HT1080 (cell line): ENCODE measurements around the gene KDR. TPM values are rescaled to one million over a fixed set of nuclear protein-coding genes. Genes with fewer than 3 reads are reported as not detected.

ENCODE experiments used
- DNase-seq: peaks from one replicate; pipeline ENCODE4 v3.0.0-alpha.2; 2015; ENCODE audit warnings: low read depth
- small RNA-seq: library from RNA; depleted of rRNA; stranded (forward); fragments of <200 nt; gene quantifications from one replicate; pipeline ENCODE3, GENCODE V24; 2014
- total RNA-seq: library from RNA; depleted of rRNA; stranded (reverse); fragments of >200 nt; shearing (Covaris generic); gene quantifications from 2 replicates; pipeline ENCODE4 v1.2.3, GENCODE V29; 2014; rRNA removed

KDR gene
- total RNA-seq, 1 experiment from 2014 or later = 0.58 TPM

DNA sequence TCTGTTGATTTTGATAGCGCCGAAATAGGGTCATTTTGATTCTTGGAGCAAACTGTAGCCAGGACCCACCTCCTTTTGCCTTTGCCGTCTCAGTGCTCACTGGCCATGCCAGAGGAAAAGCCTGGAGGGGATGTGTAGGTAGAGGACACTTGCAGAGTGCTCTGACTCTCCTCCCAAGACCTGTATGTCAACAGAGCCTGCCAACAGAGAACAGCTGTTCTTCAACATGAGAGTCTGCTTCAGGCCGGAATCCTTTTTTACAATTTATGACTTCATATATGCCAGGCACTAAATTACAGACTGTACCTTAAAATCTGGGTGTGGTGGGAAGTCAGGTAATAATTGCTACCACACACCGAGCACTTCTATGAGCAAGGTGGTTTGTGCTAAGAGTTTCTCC lies 94.2 kb downstream of the KDR start:
- no peak for DNase-seq

DNA sequence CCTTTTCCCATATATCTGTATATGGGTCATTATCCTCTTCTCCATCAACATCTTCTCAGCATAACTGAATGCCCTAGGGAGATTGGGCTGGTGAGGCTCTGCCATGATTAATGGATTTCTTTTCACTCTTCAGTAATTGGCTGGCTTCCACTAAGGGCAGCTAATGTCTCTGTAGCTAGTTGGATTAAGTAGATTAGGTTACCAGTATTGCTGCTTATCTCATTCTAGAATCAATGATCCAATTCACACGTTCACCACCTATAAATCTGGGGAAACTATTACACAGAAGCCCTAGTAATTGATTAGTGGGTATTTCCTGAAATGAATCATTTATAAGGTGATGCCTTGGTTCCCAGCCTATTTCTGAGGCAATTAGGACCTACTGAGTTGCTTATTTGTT lies 94.8 kb downstream of the KDR start:
- DNase-seq = no peak

DNA sequence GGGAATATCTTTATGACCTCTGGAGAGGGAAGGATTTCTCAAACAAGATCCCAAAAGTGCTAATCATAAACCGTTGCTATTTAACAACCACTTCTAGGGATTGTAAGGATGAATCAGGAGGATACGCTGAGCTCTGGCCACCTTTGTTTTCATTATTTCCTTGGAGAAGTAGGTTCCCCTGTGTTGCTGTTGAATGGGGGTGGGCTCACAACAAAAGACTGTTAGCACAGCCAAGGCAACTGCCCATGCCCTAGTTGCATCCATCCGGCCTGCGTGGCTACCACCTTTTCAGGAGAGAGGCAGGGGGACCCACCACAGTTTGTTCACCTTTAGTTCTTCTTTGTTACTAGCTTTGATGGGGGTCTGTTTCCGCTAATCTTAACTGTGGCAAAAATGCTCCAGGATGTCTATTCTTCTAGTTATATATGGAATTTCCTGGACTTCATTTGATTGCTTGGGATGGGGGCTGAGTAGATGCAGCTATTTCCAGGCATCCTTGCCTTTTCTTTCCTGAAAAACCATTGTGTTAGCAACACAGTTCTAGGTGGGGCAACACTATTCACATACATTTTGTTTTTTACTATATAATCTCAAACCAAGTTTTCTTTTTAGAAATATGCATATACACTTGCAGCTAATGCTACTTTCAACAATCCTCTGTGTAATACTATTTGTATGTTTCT lies 95.4 kb downstream of the KDR start:
- no peak for DNase-seq

DNA sequence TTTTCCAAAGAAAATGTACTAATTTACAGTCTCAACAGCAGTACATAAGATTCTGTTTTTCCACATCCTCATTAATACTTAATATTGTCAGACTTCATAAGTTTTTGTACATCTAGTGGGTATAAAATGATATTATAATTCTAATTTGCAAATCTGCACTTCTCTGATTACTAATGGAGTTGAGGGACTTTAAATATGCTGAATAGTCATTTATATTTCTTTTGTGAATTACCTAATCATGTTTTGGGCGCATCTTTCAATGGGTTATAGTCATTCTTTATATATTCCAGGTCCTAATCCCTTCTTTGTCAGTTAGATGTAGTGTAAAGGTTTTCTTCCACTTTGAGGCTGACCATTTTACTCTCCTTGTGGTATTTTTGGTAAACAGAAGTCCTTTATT lies 96.1 kb downstream of the KDR start:
- DNase-seq = no peak

Small RNA genes lying within 50 kb of the gene (small RNA-seq; reads per million reads assigned to genes)
- 0.18 reads per million for gene RN7SL424P
- gene RNU6-410P = not detected

Other genes with a start within 250 kb of the KDR start
- gene SRD5A3, start 220.6 kb upstream of the KDR start, total RNA-seq = 11.8 and 18.3 TPM in 2 replicates